ENCODE data around the gene GIPC3. TPM values are rescaled to one million over a fixed set of nuclear protein-coding genes. Genes with fewer than 3 reads are reported as not detected.
"Not testable (repeated sequence)": the region's sequence is repeated elsewhere in the genome, so short reads cannot be mapped to it uniquely, and the experiment has no call there.

GIPC3 gene
- total and polyA plus RNA-seq, 2 of the 8 experiments (the other 6 are each of a cell fraction or from before 2014, with no cell fraction given): 1.0 to 1.2 TPM

- not testable (repeated sequence) for H3K56ac ChIP-seq (replicated peaks; ENCODE audit: insufficient read length, low read depth, low read length); H4K8ac ChIP-seq (ENCODE audit: extremely low read depth, insufficient read depth, low read length); H3K9ac ChIP-seq (replicated peaks in 1 of 4; ENCODE audit: extremely low read depth in 1 of 4, low read depth in 3 of 4, low read length in 3 of 4); H2AK5ac ChIP-seq (ENCODE audit: low read depth, low read length); H3K36me3 ChIP-seq (ENCODE audit: control insufficient read depth in 2 of 4, insufficient read depth in 4 of 4, low read length in 3 of 4); DNase-seq (ENCODE audit: low read depth in 1 of 2, low spot score in 2 of 2); H4K5ac ChIP-seq (ENCODE audit: insufficient read length, low read depth, low read length); H2BK15ac ChIP-seq (ENCODE audit: low read length); H3K14ac ChIP-seq (ENCODE audit: insufficient read length); H3K23ac ChIP-seq (ENCODE audit: insufficient read length); H3K27ac ChIP-seq (ENCODE audit: low read depth, low read length); H2BK5ac ChIP-seq (ENCODE audit: low read depth, low read length); H3K4me2 ChIP-seq (ENCODE audit: insufficient read depth in 1 of 2, low read depth in 2 of 2, low read length in 2 of 2); H3K4me3 ChIP-seq (ENCODE audit: extremely low read depth in 1 of 4, insufficient read depth in 2 of 4, low read depth in 3 of 4, low read length in 4 of 4); FAIRE-seq; H3K18ac ChIP-seq (ENCODE audit: extremely low read depth, low read length); H4K91ac ChIP-seq (replicated peaks; ENCODE audit: insufficient read length, low read length); H3K4ac ChIP-seq (replicated peaks; ENCODE audit: insufficient read length, low read depth, low read length); H3K79me2 ChIP-seq (ENCODE audit: control insufficient read depth in 1 of 2, insufficient read depth in 2 of 2, low read length in 2 of 2); H2BK20ac ChIP-seq (ENCODE audit: low read length); H3K9me3 ChIP-seq (ENCODE audit: insufficient read depth in 2 of 2, low read depth in 1 of 2, low read length in 1 of 2); H2BK12ac ChIP-seq (ENCODE audit: low read depth, low read length); H3K79me1 ChIP-seq (ENCODE audit: low read depth, low read length); H2BK120ac ChIP-seq (replicated peaks; ENCODE audit: low read depth, low read length); H2AFZ ChIP-seq (ENCODE audit: low read length); H3K4me1 ChIP-seq (replicated peaks in 1 of 4; ENCODE audit: control insufficient read depth in 3 of 4, insufficient read depth in 4 of 4, low read length in 3 of 4); H4K20me1 ChIP-seq (replicated peaks in 1 of 2; ENCODE audit: control insufficient read depth in 1 of 2, insufficient read depth in 2 of 2, low read length in 2 of 2)
- H3K23me2 ChIP-seq (ENCODE audit: low read depth, low read length): peaks cover 12% of the 10 kb centered on the region; the same call in 1 of the 2 replicates
- ChIA-PET POLR2A (ENCODE audit: partially characterized antibody) (interaction anchor here (1.0 to 1.5 kb wide), 3 partner anchors 9 to 17 kb away, joined by 3 to 4 read pairs (median 4); no protein-coding TSS in a partner anchor), CTCF (ENCODE audit: partially characterized antibody) (interaction anchor here (1.0 to 2.4 kb wide), 4 partner anchors 9 to 37 kb away, joined by 3 to 18 read pairs (median 4); no protein-coding TSS in a partner anchor)
- H3K27me3 ChIP-seq (replicated peaks in 1 of 4; ENCODE audit: control insufficient read depth in 3 of 4, extremely low read depth in 1 of 4, insufficient read depth in 3 of 4, low read length in 3 of 4): peaks cover 11 to 24% (median 13%) of the 10 kb centered on the region in 4 experiments; a peak in 6 of 7 replicates
- WGBS, 2 experiments (ENCODE audit: extremely low coverage in 1 of 2, insufficient coverage in 1 of 2, insufficient read length in 1 of 2, insufficient replicate concordance in 2 of 2, low coverage in 1 of 2, low lambda C conversion rate in 2 of 2, missing lambda C conversion rate in 1 of 2): 70% methylated on average over 4 of the region's 4 CpGs; no CpG with 5 or more reads in 1 of the 2 experiments
Observed at GRCh38 chr19:3581792-3582191, 3.5 kb upstream of the GIPC3 start.
